Vagina (tissue), 2 donors: Measurements from ENCODE around the gene SLC9A1. TPM values are rescaled to one million over a fixed set of nuclear protein-coding genes. Genes with fewer than 3 reads are reported as not detected.
"Not testable (repeated sequence)": the region's sequence is repeated elsewhere in the genome, so short reads cannot be mapped to it uniquely, and the experiment has no call there.

Experiments used
- DNase-seq, 2 donors: peaks; one replicate each; pipeline ENCODE4 v3.0.0-alpha.2; 2017; ENCODE audit errors: extremely low spot score in 2 of 2
- H3K27ac ChIP-seq: fragments of 200-600 bp; sonication (generic); one replicate; pipeline ENCODE4 v1.5.1; 2019
- H3K27me3 ChIP-seq: fragments of 200-600 bp; sonication (generic); one replicate; pipeline ENCODE4 v1.5.1; 2019
- H3K36me3 ChIP-seq, 2 donors: fragments of 200-600 bp; sonication (generic); one replicate each; pipeline ENCODE4 v1.5.1; 2017 to 2019
- H3K4me1 ChIP-seq: fragments of 200-600 bp; sonication (generic); one replicate; pipeline ENCODE4 v1.5.1; 2019
- H3K4me3 ChIP-seq, 2 donors: fragments of 200-600 bp; sonication (generic); 1 replicate in 1 of 2; 2 replicates in 1 of 2; pipeline ENCODE4 v1.5.1; 2016 to 2019
- H3K9me3 ChIP-seq: fragments of 200-600 bp; sonication (generic); one replicate; pipeline ENCODE4 v1.5.1; 2019
- CTCF ChIP-seq, 3 experiments: fragments of 450-650 bp in 2 of 3; fragments of 200-600 bp in 1 of 3; sonication (generic) in 1 of 3; IDR thresholded peaks; one replicate each; pipeline ENCODE4 v1.5.1; 2017 to 2019; ENCODE audit warnings: antibody characterized with exemption in 3 of 3, mild to moderate bottlenecking in 2 of 3, moderate library complexity in 2 of 3
- POLR2A ChIP-seq, 2 donors: fragments of 450-650 bp; IDR thresholded peaks; one replicate each; pipeline ENCODE4 v1.6.1; 2017; ENCODE audit warnings: antibody characterized with exemption in 2 of 2, mild to moderate bottlenecking in 2 of 2, moderate library complexity in 2 of 2
- POLR2AphosphoS5 ChIP-seq, 2 donors: sonication (generic); formaldehyde crosslinking; IDR thresholded peaks; one replicate each; pipeline ENCODE4 v1.9.0; 2017; ENCODE audit warnings: antibody characterized with exemption in 2 of 2, mild to moderate bottlenecking in 2 of 2, low read depth in 1 of 2; ENCODE audit not compliant: insufficient read depth in 1 of 2
- intact Hi-C: fragments of 100-400 bp; cut with DNase I; formaldehyde crosslinking; loops from one replicate; pipeline ENCODE4 v1.15.1; 2023
- total RNA-seq: library from RNA; depleted of rRNA; stranded (reverse); fragments of >200 nt; gene quantifications from one replicate; pipeline ENCODE4 v1.2.3, GENCODE V29; 2016

The SLC9A1 gene
- total RNA-seq, 1 donor from 2014 or later: 10.6 TPM

- intact Hi-C loops: no loop called here
- H3K4me3 ChIP-seq: no peak overlapping the region
- no peaks in the 10 kb centered on the region for H3K9me3 ChIP-seq
- no peak for DNase-seq
- no peaks in the 10 kb centered on the region for H3K4me1 ChIP-seq
- no peaks in the 10 kb centered on the region for H3K27me3 ChIP-seq
- no peak overlapping the region for H3K27ac ChIP-seq
- TF ChIP-seq POLR2AphosphoS5 (IDR thresholded peaks at IDR 0.05; ENCODE audit: insufficient read depth in 1 of 2, low read depth in 1 of 2) (no peak), POLR2A (IDR thresholded peaks at IDR 0.05) (no peak), CTCF (IDR thresholded peaks at IDR 0.05) (no peak)
- no peaks in the 10 kb centered on the region for H3K36me3 ChIP-seq
These were observed 25.1 kb upstream of the SLC9A1 start for GRCh38 chr1:27179979-27180378.

GRCh38 chr1:27179379-27179778 lies 24.5 kb upstream of the SLC9A1 start:
- Histone ChIP-seq H3K4me1 (no peaks in the 10 kb centered on the region), H3K9me3 (no peaks in the 10 kb centered on the region), H3K27ac (no peak overlapping the region), H3K36me3 (no peaks in the 10 kb centered on the region), H3K27me3 (no peaks in the 10 kb centered on the region), H3K4me3 (no peak overlapping the region)
- intact Hi-C loops: no loop called here
- TF ChIP-seq CTCF (IDR thresholded peaks at IDR 0.05): no peak
- no peak for TF ChIP-seq POLR2AphosphoS5 (IDR thresholded peaks at IDR 0.05; ENCODE audit: insufficient read depth in 1 of 2, low read depth in 1 of 2)
- TF ChIP-seq POLR2A (IDR thresholded peaks at IDR 0.05): no peak
- no peak for DNase-seq

GRCh38 chr1:27176954-27177353 lies 22.0 kb upstream of the SLC9A1 start:
- no peak for TF ChIP-seq POLR2AphosphoS5 (IDR thresholded peaks at IDR 0.05; ENCODE audit: insufficient read depth in 1 of 2, low read depth in 1 of 2)
- TF ChIP-seq CTCF (IDR thresholded peaks at IDR 0.05): no peak
- TF ChIP-seq POLR2A (IDR thresholded peaks at IDR 0.05): no peak
- no peaks in the 10 kb centered on the region for H3K9me3 ChIP-seq
- H3K36me3 ChIP-seq: no peaks in the 10 kb centered on the region
- H3K4me3 ChIP-seq: no peak overlapping the region
- no peaks in the 10 kb centered on the region for H3K4me1 ChIP-seq
- no peak for DNase-seq
- intact Hi-C loops: no loop called here
- no peak overlapping the region for H3K27ac ChIP-seq
- H3K27me3 ChIP-seq: no peaks in the 10 kb centered on the region

GRCh38 chr1:27176323-27176722 lies 21.4 kb upstream of the SLC9A1 start:
- Histone ChIP-seq H3K27ac (no peak overlapping the region), H3K4me3 (no peak overlapping the region), H3K4me1 (no peaks in the 10 kb centered on the region), H3K27me3 (no peaks in the 10 kb centered on the region), H3K9me3 (no peaks in the 10 kb centered on the region), H3K36me3 (no peaks in the 10 kb centered on the region)
- TF ChIP-seq CTCF (IDR thresholded peaks at IDR 0.05) (no peak), POLR2AphosphoS5 (IDR thresholded peaks at IDR 0.05; ENCODE audit: insufficient read depth in 1 of 2, low read depth in 1 of 2) (no peak), POLR2A (IDR thresholded peaks at IDR 0.05) (no peak)
- intact Hi-C loops: no loop called here
- no peak for DNase-seq

- intact Hi-C loops, H3K36me3 ChIP-seq, H3K9me3 ChIP-seq, DNase-seq, H3K4me1 ChIP-seq, H3K27me3 ChIP-seq, H3K27ac ChIP-seq, H3K4me3 ChIP-seq: not testable (repeated sequence)
These were observed 18.1 kb upstream of the SLC9A1 start for GRCh38 chr1:27172992-27173391.

GRCh38 chr1:27166929-27167328 lies 12.0 kb upstream of the SLC9A1 start:
- H3K4me3 ChIP-seq: no peak overlapping the region
- H3K27me3 ChIP-seq: no peaks in the 10 kb centered on the region
- intact Hi-C loops: no loop called here
- no peak overlapping the region for H3K27ac ChIP-seq
- no peaks in the 10 kb centered on the region for H3K36me3 ChIP-seq
- no peak for TF ChIP-seq POLR2AphosphoS5 (IDR thresholded peaks at IDR 0.05; ENCODE audit: insufficient read depth in 1 of 2, low read depth in 1 of 2)
- DNase-seq: no peak
- no peaks in the 10 kb centered on the region for H3K9me3 ChIP-seq
- no peaks in the 10 kb centered on the region for H3K4me1 ChIP-seq
